HG02870 (cell line): ENCODE data around the gene LAPTM5.

Experiments used
- ATAC-seq: cut with Tn5 transposase; IDR thresholded peaks from one replicate; pipeline ENCODE4 v1.9.1; 2021; ENCODE audit warnings: mild to moderate bottlenecking, moderate library complexity; ENCODE audit not compliant: unreplicated experiment

Gene LAPTM5

GRCh38 chr1:30732277-30732996 lies 25.1 kb downstream of the LAPTM5 start:
- no peak for ATAC-seq

- ATAC-seq: no peak
Measured at GRCh38 chr1:30731806-30732276, 25.7 kb downstream of the LAPTM5 start.

GRCh38 chr1:30731109-30731805 lies 26.3 kb downstream of the LAPTM5 start:
- ATAC-seq: no peak

- ATAC-seq: no peak
Measured at GRCh38 chr1:30730346-30731108, 27.0 kb downstream of the LAPTM5 start.

GRCh38 chr1:30729901-30730300 lies 27.7 kb downstream of the LAPTM5 start:
- ATAC-seq: no peak

- ATAC-seq: no peak
Measured at GRCh38 chr1:30728832-30729638, 28.5 kb downstream of the LAPTM5 start.

GRCh38 chr1:30728340-30728739 lies 29.2 kb downstream of the LAPTM5 start:
- no peak for ATAC-seq

- ATAC-seq: no peak
Measured at GRCh38 chr1:30727824-30728223, 29.8 kb downstream of the LAPTM5 start.

GRCh38 chr1:30726773-30727684 lies 30.5 kb downstream of the LAPTM5 start:
- no peak for ATAC-seq

- ATAC-seq: no peak
Measured at GRCh38 chr1:30726236-30726635, 31.3 kb downstream of the LAPTM5 start.

- no peak for ATAC-seq
Measured at GRCh38 chr1:30725450-30726095, 32.0 kb downstream of the LAPTM5 start.

GRCh38 chr1:30724655-30725421 lies 32.7 kb downstream of the LAPTM5 start:
- no peak for ATAC-seq

- no peak for ATAC-seq
Measured at GRCh38 chr1:30724175-30724574, 33.4 kb downstream of the LAPTM5 start.

GRCh38 chr1:30723331-30723755 lies 34.2 kb downstream of the LAPTM5 start, which contains the start of gene MATN1:
Gene MATN1, minus strand, starts transcription at chr1:30723585. Its CDS starts 34 bp downstream, at chr1:30723551.
- no peak for ATAC-seq

- ATAC-seq: no peak
Measured at GRCh38 chr1:30721812-30722537, 35.6 kb downstream of the LAPTM5 start.

- ATAC-seq: no peak
Measured at GRCh38 chr1:30721341-30721793, 36.2 kb downstream of the LAPTM5 start.
